HFFc6 (cell line): Measurements from ENCODE around the gene SPSB3. TPM values are rescaled to one million over a fixed set of nuclear protein-coding genes. Genes with fewer than 3 reads are reported as not detected.

Source experiments
- DNase-seq: peaks from one replicate; pipeline ENCODE4 v3.0.0-alpha.2; 2018
- H3K27ac Mint-ChIP-seq: 2 replicates; pipeline ENCODE4 v1.8.0; 2020; ENCODE audit warnings: mild to moderate bottlenecking, mixed read lengths
- H3K27me3 Mint-ChIP-seq: 2 replicates; pipeline ENCODE4 v1.8.0; 2021; ENCODE audit warnings: mild to moderate bottlenecking, moderate library complexity, mixed read lengths; ENCODE audit not compliant: insufficient read depth
- H3K36me3 Mint-ChIP-seq: 2 replicates; pipeline ENCODE4 v1.8.0; 2021; ENCODE audit warnings: low read depth, mixed read lengths
- H3K4me1 Mint-ChIP-seq: 2 replicates; pipeline ENCODE4 v1.8.0; 2020; ENCODE audit warnings: low read depth, mixed read lengths
- H3K4me3 Mint-ChIP-seq: 2 replicates; pipeline ENCODE4 v1.8.0; 2020; ENCODE audit warnings: mild to moderate bottlenecking, moderate library complexity, mixed read lengths
- H3K9me3 Mint-ChIP-seq: 2 replicates; pipeline ENCODE4 v1.8.0; 2020; ENCODE audit warnings: mild to moderate bottlenecking, mixed read lengths
- total RNA-seq, 6 experiments: library from RNA; stranded (reverse); fragmentation: NEBNext Ultra II Directional; extraction: Animal tissue kit (Norgen Biotek cat#: 25700); gene quantifications; 2 replicates in 1 of 6; 3 replicates in 5 of 6; pipeline ENCODE4 v1.2.3, GENCODE V29; 2021
- TF ChIP-seq, protein P1 (sequence below): fragments of 200-600 bp; sonication (generic); IDR thresholded peaks from 2 replicates; pipeline ENCODE4 v1.5.0; 2021; ENCODE audit warnings: antibody characterized with exemption, mild to moderate bottlenecking

SPSB3 gene
- total RNA-seq, 6 experiments from 2014 or later, result 12.3 to 15.8 (median 13.9) TPM

DNA sequence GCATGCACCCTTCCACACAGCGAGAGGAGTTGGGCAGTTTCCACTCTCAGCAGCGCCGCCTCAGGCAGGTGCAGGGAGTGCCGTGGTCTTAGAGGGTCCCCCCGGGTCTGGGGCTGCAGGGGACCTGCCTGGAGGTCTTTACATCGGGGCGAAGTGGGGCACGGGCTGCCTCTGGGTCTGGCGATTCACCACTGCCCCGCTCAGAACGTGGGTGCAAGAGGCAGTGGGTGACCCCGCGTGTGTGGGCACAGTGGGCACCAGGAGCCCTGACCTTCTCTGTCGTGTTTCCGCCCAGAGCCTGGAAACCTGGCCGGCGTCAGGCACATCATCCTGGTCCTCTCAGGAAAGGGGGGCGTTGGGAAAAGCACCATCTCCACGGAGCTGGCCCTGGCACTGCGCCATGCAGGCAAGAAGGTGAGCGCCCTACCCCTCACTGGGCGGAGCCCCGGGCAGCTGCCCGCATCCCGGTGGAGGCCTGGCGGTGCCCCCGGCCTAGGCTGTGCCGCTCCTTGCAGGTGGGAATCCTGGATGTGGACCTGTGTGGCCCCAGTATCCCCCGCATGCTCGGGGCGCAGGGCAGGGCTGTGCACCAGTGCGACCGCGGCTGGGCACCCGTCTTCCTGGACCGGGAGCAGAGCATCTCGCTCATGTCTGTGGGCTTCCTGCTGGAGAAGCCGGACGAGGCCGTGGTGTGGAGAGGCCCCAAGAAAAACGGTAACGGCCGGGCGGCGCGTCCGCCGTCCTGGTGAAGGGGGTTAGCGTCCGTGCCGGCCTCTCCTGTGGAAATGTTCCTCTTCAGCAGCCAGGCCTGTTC lies 4.1 kb upstream of the SPSB3 start:
- TF ChIP-seq, protein P1, sequence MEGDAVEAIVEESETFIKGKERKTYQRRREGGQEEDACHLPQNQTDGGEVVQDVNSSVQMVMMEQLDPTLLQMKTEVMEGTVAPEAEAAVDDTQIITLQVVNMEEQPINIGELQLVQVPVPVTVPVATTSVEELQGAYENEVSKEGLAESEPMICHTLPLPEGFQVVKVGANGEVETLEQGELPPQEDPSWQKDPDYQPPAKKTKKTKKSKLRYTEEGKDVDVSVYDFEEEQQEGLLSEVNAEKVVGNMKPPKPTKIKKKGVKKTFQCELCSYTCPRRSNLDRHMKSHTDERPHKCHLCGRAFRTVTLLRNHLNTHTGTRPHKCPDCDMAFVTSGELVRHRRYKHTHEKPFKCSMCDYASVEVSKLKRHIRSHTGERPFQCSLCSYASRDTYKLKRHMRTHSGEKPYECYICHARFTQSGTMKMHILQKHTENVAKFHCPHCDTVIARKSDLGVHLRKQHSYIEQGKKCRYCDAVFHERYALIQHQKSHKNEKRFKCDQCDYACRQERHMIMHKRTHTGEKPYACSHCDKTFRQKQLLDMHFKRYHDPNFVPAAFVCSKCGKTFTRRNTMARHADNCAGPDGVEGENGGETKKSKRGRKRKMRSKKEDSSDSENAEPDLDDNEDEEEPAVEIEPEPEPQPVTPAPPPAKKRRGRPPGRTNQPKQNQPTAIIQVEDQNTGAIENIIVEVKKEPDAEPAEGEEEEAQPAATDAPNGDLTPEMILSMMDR, result peak; percentile 33; the same call in 1 of the 2 replicates
- no peaks in the 10 kb centered on the region for H3K9me3 Mint-ChIP-seq
- no peak overlapping the region for H3K4me3 Mint-ChIP-seq
- peaks cover 4% of the 10 kb centered on the region; the same call in 1 of the 2 replicates for H3K36me3 Mint-ChIP-seq
- peaks cover 10% of the 10 kb centered on the region for H3K4me1 Mint-ChIP-seq
- H3K27me3 Mint-ChIP-seq, result peaks cover 10% of the 10 kb centered on the region
- H3K27ac Mint-ChIP-seq, result no peak overlapping the region
- no peak for DNase-seq

DNA sequence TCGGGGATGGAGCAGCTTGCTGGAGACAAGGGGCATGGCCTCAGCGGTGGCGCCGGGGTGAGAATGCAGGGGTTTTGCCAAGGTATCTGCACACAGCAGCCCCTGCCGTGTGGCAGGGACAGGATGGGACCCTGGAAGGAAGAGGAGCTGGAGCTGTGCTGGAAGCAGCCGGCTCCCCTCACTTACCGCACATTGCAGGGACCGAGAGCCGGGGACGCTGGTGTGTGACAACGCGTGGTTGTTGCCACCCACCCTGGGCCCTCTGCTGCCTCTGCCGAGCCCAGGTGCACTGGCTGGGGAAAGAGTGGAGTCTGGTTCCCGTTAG lies 3.4 kb upstream of the SPSB3 start:
- Mint-ChIP-seq H3K9me3 (no peaks in the 10 kb centered on the region), H3K4me1 (peaks cover 16% of the 10 kb centered on the region), H3K36me3 (peaks cover 4% of the 10 kb centered on the region; the same call in 1 of the 2 replicates), H3K4me3 (no peak overlapping the region), H3K27me3 (peaks cover 15% of the 10 kb centered on the region), H3K27ac (no peak overlapping the region)
- TF ChIP-seq, protein P1, result no peak
- no peak for DNase-seq

DNA sequence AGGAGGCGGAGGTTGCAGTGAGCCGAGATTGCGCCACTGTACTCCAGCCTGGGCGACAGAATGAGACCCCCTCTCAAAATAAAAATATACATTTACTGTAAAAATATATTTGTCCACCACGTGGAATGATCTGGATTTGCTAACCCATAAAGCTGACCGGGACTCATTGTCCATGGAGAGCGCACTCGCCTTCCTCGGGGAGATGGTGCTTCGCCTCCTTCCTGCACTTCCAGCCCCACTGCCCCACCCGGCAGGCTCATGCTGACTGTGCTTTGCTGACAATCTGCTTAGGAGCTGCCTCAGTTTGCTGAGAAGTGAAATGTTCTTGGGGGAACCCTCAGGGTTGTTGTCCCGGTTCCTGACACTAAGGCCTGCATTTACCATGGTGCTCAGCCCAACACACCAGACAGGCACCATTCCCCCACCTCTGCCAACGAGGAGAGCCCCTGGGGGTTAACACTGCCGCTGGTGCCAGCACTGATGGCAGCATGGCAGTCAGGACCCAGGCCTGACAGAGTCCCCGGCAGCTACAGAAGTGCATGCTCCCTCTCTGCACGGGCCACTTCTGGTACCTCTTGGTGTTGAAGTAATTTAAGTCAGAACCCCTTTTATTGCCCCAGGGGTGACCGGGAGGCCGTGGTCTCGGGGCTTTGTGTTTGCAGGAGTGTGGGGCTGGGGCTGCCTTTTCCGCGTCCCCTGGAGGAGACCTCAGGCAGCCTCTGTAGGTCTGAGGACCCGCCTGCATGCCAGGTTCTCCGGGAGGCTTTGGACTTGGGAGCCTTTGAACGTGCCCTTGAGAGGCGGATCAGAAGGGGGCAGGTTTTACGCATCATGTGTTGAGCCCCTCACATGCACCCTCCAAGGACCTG lies 2.8 kb upstream of the SPSB3 start:
- Mint-ChIP-seq H3K27ac (no peak overlapping the region), H3K27me3 (peaks cover 15% of the 10 kb centered on the region), H3K9me3 (no peaks in the 10 kb centered on the region), H3K4me1 (peaks cover 22% of the 10 kb centered on the region), H3K36me3 (peaks cover 4% of the 10 kb centered on the region; the same call in 1 of the 2 replicates), H3K4me3 (no peak overlapping the region)
- DNase-seq, result no peak
- TF ChIP-seq, protein P1, result no peak

DNA sequence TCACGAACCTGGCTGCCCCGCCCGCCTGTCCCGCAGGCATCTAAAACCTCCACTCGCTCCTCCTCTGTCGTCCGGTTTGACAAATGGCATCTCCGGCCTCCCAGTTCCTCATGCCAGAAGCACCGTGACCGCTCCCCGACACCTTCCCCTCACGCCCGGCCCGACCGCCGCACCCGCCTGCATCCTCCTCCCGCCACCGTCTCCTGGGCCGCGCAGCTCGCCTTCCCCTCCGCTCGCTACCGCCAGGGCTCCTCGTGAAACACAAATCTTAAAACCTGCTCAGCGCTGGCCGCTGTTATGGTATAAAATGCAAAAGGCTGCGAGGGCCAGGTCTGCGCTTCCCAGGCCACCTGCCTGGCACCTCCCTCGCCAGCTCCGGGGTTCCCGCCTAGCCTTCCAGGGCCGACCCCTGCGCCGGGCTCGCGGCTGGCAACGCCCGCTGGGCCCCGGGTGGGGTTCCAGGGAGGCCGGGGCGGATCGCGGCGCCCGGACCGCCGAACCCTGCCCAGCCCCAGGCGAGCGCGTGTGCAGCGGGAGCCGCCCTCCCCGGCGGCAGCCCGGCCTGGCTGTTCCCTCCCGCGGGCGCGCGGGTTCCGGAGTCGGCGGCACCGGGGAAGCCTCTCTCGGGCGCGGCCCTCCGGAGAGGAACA lies 488 bp downstream of the SPSB3 start:
- TF ChIP-seq, protein P1, result peak; percentile 39
- Mint-ChIP-seq H3K9me3 (no peaks in the 10 kb centered on the region), H3K4me1 (peaks cover 23% of the 10 kb centered on the region), H3K4me3 (peak overlapping the region; percentile 90), H3K36me3 (no peaks in the 10 kb centered on the region), H3K27ac (peak overlapping the region; percentile 74), H3K27me3 (peaks cover 24% of the 10 kb centered on the region)
- no peak for DNase-seq

DNA sequence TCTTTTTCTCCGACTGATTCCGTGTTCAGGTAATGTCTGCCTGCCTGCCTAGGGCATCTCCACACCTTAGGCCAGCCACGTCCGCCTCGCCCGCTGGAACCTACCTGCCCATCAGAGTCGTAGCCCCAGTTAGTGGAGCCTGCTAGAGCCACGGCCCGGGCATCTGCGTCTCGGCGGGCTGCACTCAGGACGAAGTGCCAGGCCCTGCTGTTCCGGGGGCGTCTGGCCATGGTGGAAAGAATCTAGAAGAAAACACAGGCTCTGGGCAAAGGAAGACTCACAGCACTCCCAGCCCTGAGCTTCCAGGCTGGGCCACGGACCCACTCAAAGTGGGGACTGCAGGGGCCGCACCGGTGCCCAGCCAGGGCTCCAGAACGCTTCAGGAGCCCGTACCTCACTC lies 1.1 kb downstream of the SPSB3 start:
- Mint-ChIP-seq H3K36me3 (no peaks in the 10 kb centered on the region), H3K9me3 (no peaks in the 10 kb centered on the region), H3K27ac (peak overlapping the region; percentile 74), H3K4me3 (peak overlapping the region; percentile 90), H3K4me1 (peaks cover 23% of the 10 kb centered on the region), H3K27me3 (peaks cover 28% of the 10 kb centered on the region)
- TF ChIP-seq, protein P1, result no peak
- DNase-seq, result no peak
